HEK293 (cell line): Measurements from ENCODE around the gene TSPYL4.

Experiments
- BCL6B ChIP-seq: fragments of 450-650 bp; formaldehyde crosslinking; IDR thresholded peaks from 2 replicates; pipeline ENCODE4 v1.5.1; 2017; ENCODE audit warnings: missing biosample characterization, missing genetic modification characterization
- GLIS1 ChIP-seq: fragments of 450-650 bp; formaldehyde crosslinking; IDR thresholded peaks from 2 replicates; pipeline ENCODE4 v1.5.1; 2016; ENCODE audit warnings: missing biosample characterization, missing genetic modification characterization
- GLIS2 ChIP-seq: fragments of 450-650 bp; formaldehyde crosslinking; IDR thresholded peaks from 2 replicates; pipeline ENCODE4 v1.5.1; 2016; ENCODE audit warnings: missing biosample characterization, missing genetic modification characterization
- PRDM6 ChIP-seq: fragments of 450-650 bp; formaldehyde crosslinking; IDR thresholded peaks from 2 replicates; pipeline ENCODE4 v1.5.1; 2017; ENCODE audit warnings: missing biosample characterization, missing genetic modification characterization
- RBAK ChIP-seq: fragments of 450-650 bp; formaldehyde crosslinking; IDR thresholded peaks from 2 replicates; pipeline ENCODE4 v1.5.1; 2016; ENCODE audit warnings: missing biosample characterization, missing genetic modification characterization
- SCRT2 ChIP-seq: fragments of 450-650 bp; formaldehyde crosslinking; IDR thresholded peaks from 2 replicates; pipeline ENCODE4 v1.5.1; 2016; ENCODE audit warnings: missing biosample characterization, missing genetic modification characterization
- ZBTB1 ChIP-seq: fragments of 450-650 bp; formaldehyde crosslinking; IDR thresholded peaks from 2 replicates; pipeline ENCODE4 v1.5.1; 2016; ENCODE audit warnings: missing biosample characterization, missing genetic modification characterization
- ZFP41 ChIP-seq: fragments of 450-650 bp; formaldehyde crosslinking; IDR thresholded peaks from 2 replicates; pipeline ENCODE4 v1.5.1; 2016; ENCODE audit warnings: missing biosample characterization, missing genetic modification characterization, borderline replicate concordance
- ZNF148 ChIP-seq: fragments of 450-650 bp; formaldehyde crosslinking; IDR thresholded peaks from 2 replicates; pipeline ENCODE4 v1.5.0; 2017; ENCODE audit warnings: missing biosample characterization, missing genetic modification characterization, borderline replicate concordance
- ZNF214 ChIP-seq: fragments of 450-650 bp; formaldehyde crosslinking; IDR thresholded peaks from 2 replicates; pipeline ENCODE4 v1.5.1; 2017; ENCODE audit warnings: missing biosample characterization, mild to moderate bottlenecking, missing genetic modification characterization, borderline replicate concordance
- ZNF26 ChIP-seq: fragments of 450-650 bp; formaldehyde crosslinking; IDR thresholded peaks from 2 replicates; pipeline ENCODE4 v1.5.1; 2016; ENCODE audit warnings: missing biosample characterization, missing genetic modification characterization
- ZNF324 ChIP-seq: fragments of 450-650 bp; formaldehyde crosslinking; IDR thresholded peaks from 2 replicates; pipeline ENCODE4 v1.5.1; 2016; ENCODE audit warnings: missing biosample characterization, missing genetic modification characterization
- ZNF391 ChIP-seq: fragments of 450-650 bp; formaldehyde crosslinking; IDR thresholded peaks from 2 replicates; pipeline ENCODE4 v1.5.1; 2016; ENCODE audit warnings: low read depth, missing biosample characterization, missing genetic modification characterization, borderline replicate concordance
- ZNF48 ChIP-seq: fragments of 450-650 bp; formaldehyde crosslinking; IDR thresholded peaks from 2 replicates; pipeline ENCODE4 v1.5.1; 2016; ENCODE audit warnings: missing biosample characterization, missing genetic modification characterization
- ZNF488 ChIP-seq: fragments of 450-650 bp; formaldehyde crosslinking; IDR thresholded peaks from 2 replicates; pipeline ENCODE4 v1.5.1; 2016; ENCODE audit warnings: missing biosample characterization, missing genetic modification characterization
- ZNF513 ChIP-seq: fragments of 450-650 bp; IDR thresholded peaks from 2 replicates; pipeline ENCODE4 v1.5.1; 2018; ENCODE audit warnings: missing biosample characterization, missing genetic modification characterization
- ZNF530 ChIP-seq: fragments of 450-650 bp; formaldehyde crosslinking; IDR thresholded peaks from 2 replicates; pipeline ENCODE4 v1.5.1; 2016; ENCODE audit warnings: low read depth, missing biosample characterization, missing genetic modification characterization
- ZNF544 ChIP-seq: fragments of 450-650 bp; formaldehyde crosslinking; IDR thresholded peaks from 2 replicates; pipeline ENCODE4 v1.5.0; 2017; ENCODE audit warnings: missing biosample characterization, missing genetic modification characterization
- ZNF600 ChIP-seq: fragments of 450-650 bp; formaldehyde crosslinking; IDR thresholded peaks from 2 replicates; pipeline ENCODE4 v1.5.1; 2016; ENCODE audit warnings: missing biosample characterization, missing genetic modification characterization
- ZNF658 ChIP-seq: fragments of 450-650 bp; formaldehyde crosslinking; IDR thresholded peaks from 2 replicates; pipeline ENCODE4; 2016; ENCODE audit warnings: missing biosample characterization, missing genetic modification characterization
- ZNF776 ChIP-seq: fragments of 450-650 bp; formaldehyde crosslinking; IDR thresholded peaks from 2 replicates; pipeline ENCODE4 v1.5.0; 2017; ENCODE audit warnings: missing biosample characterization, missing genetic modification characterization, borderline replicate concordance
- ZNF830 ChIP-seq: fragments of 450-650 bp; IDR thresholded peaks from 2 replicates; pipeline ENCODE4 v1.5.0; 2018; ENCODE audit warnings: missing biosample characterization, missing genetic modification characterization, low read depth, mild to moderate bottlenecking, moderate library complexity
- ZNF843 ChIP-seq: fragments of 450-650 bp; formaldehyde crosslinking; IDR thresholded peaks from 2 replicates; pipeline ENCODE4 v1.5.1; 2016; ENCODE audit warnings: missing biosample characterization, missing genetic modification characterization
- ZSCAN18 ChIP-seq: fragments of 450-650 bp; formaldehyde crosslinking; IDR thresholded peaks from 2 replicates; pipeline ENCODE4 v1.5.1; 2016; ENCODE audit warnings: missing biosample characterization, missing genetic modification characterization

Gene TSPYL4

GRCh38 chr6:116253505-116254296 is at the start of gene TSPYL4 (continued):
- peak; percentile 78 for TF ChIP-seq PRDM6
- peak; percentile 66; the same call in 1 of the 2 replicates for TF ChIP-seq GLIS2 (tag by site-specific recombination)
- no peak for TF ChIP-seq ZNF324 (tag by site-specific recombination)
- TF ChIP-seq ZNF830 (tag by site-specific recombination): no peak
- TF ChIP-seq ZNF544 (tag by site-specific recombination): no peak
- TF ChIP-seq ZNF148 (tag by site-specific recombination): no peak
- 0 out of 2 replicates have a peak, but pooled peaks have one; percentile 69 for TF ChIP-seq ZNF600 (tag by site-specific recombination)
- no peak for TF ChIP-seq ZNF391
- no peak for TF ChIP-seq ZBTB1 (tag by site-specific recombination)
- no peak for TF ChIP-seq ZNF214 (tag by site-specific recombination)
- TF ChIP-seq ZNF513: no peak
- TF ChIP-seq ZNF776 (tag by site-specific recombination): no peak
- no peak for TF ChIP-seq ZNF488
- TF ChIP-seq ZNF843 (tag by site-specific recombination): 0 out of 2 replicates have a peak, but pooled peaks have one; percentile 46
- no peak for TF ChIP-seq ZNF658
- no peak for TF ChIP-seq ZNF530
- no peak for TF ChIP-seq ZNF26
- TF ChIP-seq ZSCAN18: no peak
- no peak for TF ChIP-seq ZNF48 (tag by site-specific recombination)
- no peak for TF ChIP-seq RBAK (tag by site-specific recombination)
- TF ChIP-seq ZFP41 (tag by site-specific recombination): no peak
- no peak for TF ChIP-seq GLIS1 (tag by site-specific recombination)
- no peak for TF ChIP-seq BCL6B (tag by site-specific recombination)
- TF ChIP-seq SCRT2 (tag by site-specific recombination): peak; percentile 96
